OCI-LY7 (cell line): Measurements from ENCODE around the gene SDCCAG8. TPM values are rescaled to one million over a fixed set of nuclear protein-coding genes. Genes with fewer than 3 reads are reported as not detected.

ENCODE experiments used
- BruUV-seq: library from RNA; stranded (reverse); fragments of 400-500 nt; replicated peaks from 2 replicates; lab custom pipeline; 2021; lab: Mats Ljungman, UMichigan
- CTCF ChIA-PET: fragments of 300-600 bp; sonication (Branson Sonifier 250); formaldehyde crosslinking; loops from one replicate; lab custom pipeline; 2022; ENCODE audit warnings: antibody characterized with exemption; ENCODE audit not compliant: unreplicated experiment; lab: Charles Lee
- POLR2A ChIA-PET: fragments of 300-600 bp; sonication (Branson Sonifier 250); formaldehyde crosslinking; loops from one replicate; lab custom pipeline; 2022; ENCODE audit warnings: antibody characterized with exemption; lab: Charles Lee
- DNase-seq: peaks from one replicate; pipeline ENCODE4 v3.0.0-alpha.2; 2015; ENCODE audit warnings: low spot score
- H2AFZ ChIP-seq: fragments of 200-600 bp; sonication (generic), shearing (Covaris generic); 2 replicates; pipeline ENCODE4 v1.6.1; 2014; ENCODE audit warnings: mild to moderate bottlenecking, antibody characterized with exemption, low read length, moderate library complexity
- H3K27ac ChIP-seq: fragments of 200-600 bp; sonication (generic); 2 replicates; pipeline ENCODE4 v1.5.1; 2014; ENCODE audit warnings: mixed run types, low read depth, mild to moderate bottlenecking, moderate library complexity, low read length, inconsistent platforms; ENCODE audit not compliant: poor library complexity, severe bottlenecking
- H3K36me3 ChIP-seq: fragments of 200-600 bp; sonication (generic); 2 replicates; pipeline ENCODE4 v1.6.1; 2014; ENCODE audit warnings: mild to moderate bottlenecking, antibody characterized with exemption, low read length, moderate library complexity, mixed read lengths; ENCODE audit not compliant: insufficient read depth
- H3K4me1 ChIP-seq: fragments of 200-600 bp; sonication (generic); 2 replicates; pipeline ENCODE4 v1.5.1; 2014; ENCODE audit warnings: mild to moderate bottlenecking, low read length; ENCODE audit not compliant: insufficient read depth, poor library complexity, severe bottlenecking
- H3K4me2 ChIP-seq: fragments of 200-600 bp; sonication (generic); 2 replicates; pipeline ENCODE4 v1.6.1; 2014; ENCODE audit warnings: mild to moderate bottlenecking, low read length
- H3K4me3 ChIP-seq: fragments of 200-600 bp; sonication (generic); 2 replicates; pipeline ENCODE4 v1.5.1; 2014; ENCODE audit warnings: mild to moderate bottlenecking, low read depth, low read length; ENCODE audit not compliant: poor library complexity, severe bottlenecking
- H3K79me2 ChIP-seq: fragments of 200-600 bp; sonication (generic); 2 replicates; pipeline ENCODE4 v1.6.1; 2016; ENCODE audit warnings: low read depth, mild to moderate bottlenecking, low read length, moderate library complexity, mixed read lengths; ENCODE audit not compliant: insufficient read depth
- H3K9me2 ChIP-seq: fragments of 200-600 bp; sonication (generic); 2 replicates; pipeline ENCODE4 v1.6.1; 2016; ENCODE audit warnings: mild to moderate bottlenecking, low read length, mixed read lengths; ENCODE audit not compliant: insufficient read depth
- H3K9me3 ChIP-seq: fragments of 200-600 bp; sonication (generic); 2 replicates; pipeline ENCODE4 v1.6.1; 2014; ENCODE audit warnings: mild to moderate bottlenecking, mixed run types, low read length, mixed read lengths
- H4K20me1 ChIP-seq: fragments of 200-600 bp; sonication (generic); 2 replicates; pipeline ENCODE4 v1.6.1; 2014; ENCODE audit warnings: mild to moderate bottlenecking, antibody characterized with exemption, low read length, moderate library complexity, mixed read lengths; ENCODE audit not compliant: insufficient read depth
- EZH2phosphoT487 ChIP-seq: fragments of 200-600 bp; sonication (generic); IDR thresholded peaks from 2 replicates; pipeline ENCODE4 v1.6.1; 2018; ENCODE audit warnings: low read depth, borderline replicate concordance, mild to moderate bottlenecking, mixed run types, antibody characterized with exemption, low read length, moderate library complexity, mixed read lengths
- intact Hi-C: fragments of 100-400 bp; cut with micrococcal nuclease; formaldehyde crosslinking; loops from one replicate; pipeline ENCODE4 v1.10.0; 2022; ENCODE audit not compliant: unreplicated experiment
- total RNA-seq, 2 experiments: library from RNA; depleted of rRNA in 1 of 2; stranded (reverse); fragments of >200 nt in 1 of 2; shearing (Covaris generic) in 1 of 2; gene quantifications; 2 replicates each; pipeline ENCODE4 v1.2.3, GENCODE V29; 2014 to 2022
- TF ChIP-seq, protein P1 (sequence below): fragments of 200-600 bp; sonication (generic); conservative IDR thresholded peaks from 2 replicates; pipeline ENCODE4 v1.5.1; 2014; ENCODE audit warnings: mild to moderate bottlenecking, antibody characterized with exemption, low read length, moderate library complexity, mixed read lengths

SDCCAG8 gene
- total RNA-seq, 2 experiments from 2014 or later: 18.1 to 28.7 TPM

DNA sequence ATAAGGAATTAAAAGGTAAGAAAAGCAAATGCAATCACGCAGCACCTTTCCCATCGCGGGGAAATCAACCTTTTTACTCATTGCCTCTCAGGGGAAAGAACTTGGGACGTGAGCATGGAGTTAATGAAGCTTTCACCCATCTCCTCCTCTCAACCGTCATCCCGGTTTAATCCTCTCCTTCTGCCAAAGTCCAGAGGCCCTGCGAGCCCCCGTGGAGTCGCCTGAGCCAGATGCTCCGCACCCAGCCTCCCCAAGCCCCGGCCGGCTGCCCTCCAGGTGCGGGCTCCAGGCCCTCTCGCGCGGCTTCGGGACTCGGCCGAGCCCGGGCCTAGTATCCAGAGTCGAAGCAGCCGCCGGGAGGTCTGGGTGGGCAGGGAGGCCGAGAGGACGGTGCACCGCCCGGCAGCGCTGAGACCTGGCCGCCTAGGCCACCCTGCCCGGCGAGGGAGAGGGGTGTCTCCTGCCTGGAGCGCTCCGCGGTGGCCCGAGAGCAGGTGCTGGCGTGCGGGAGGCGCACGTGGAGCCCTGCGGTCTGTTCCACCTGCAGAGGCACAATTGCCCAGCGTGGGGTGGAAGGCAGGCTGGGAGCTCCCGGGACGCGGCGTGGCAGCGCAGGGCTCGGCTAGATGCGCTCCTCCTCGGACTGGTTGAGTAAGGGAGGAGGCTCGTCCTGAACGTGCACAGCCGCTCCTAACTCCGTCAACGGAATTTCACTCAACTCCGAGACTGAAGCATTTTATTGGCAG lies 218.5 kb downstream of the SDCCAG8 start:
- Histone ChIP-seq H3K4me1 (peaks cover 7% of the 10 kb centered on the region), H3K36me3 (no peaks in the 10 kb centered on the region), H3K27ac (no peak overlapping the region), H4K20me1 (no peaks in the 10 kb centered on the region), H3K4me2 (no peak overlapping the region), H3K9me2 (no peaks in the 10 kb centered on the region), H3K79me2 (no peaks in the 10 kb centered on the region), H3K9me3 (no peaks in the 10 kb centered on the region), H3K4me3 (no peak overlapping the region), H2AFZ (no peak overlapping the region)
- no TSS peak for BruUV-seq
- TF ChIP-seq, protein P1, sequence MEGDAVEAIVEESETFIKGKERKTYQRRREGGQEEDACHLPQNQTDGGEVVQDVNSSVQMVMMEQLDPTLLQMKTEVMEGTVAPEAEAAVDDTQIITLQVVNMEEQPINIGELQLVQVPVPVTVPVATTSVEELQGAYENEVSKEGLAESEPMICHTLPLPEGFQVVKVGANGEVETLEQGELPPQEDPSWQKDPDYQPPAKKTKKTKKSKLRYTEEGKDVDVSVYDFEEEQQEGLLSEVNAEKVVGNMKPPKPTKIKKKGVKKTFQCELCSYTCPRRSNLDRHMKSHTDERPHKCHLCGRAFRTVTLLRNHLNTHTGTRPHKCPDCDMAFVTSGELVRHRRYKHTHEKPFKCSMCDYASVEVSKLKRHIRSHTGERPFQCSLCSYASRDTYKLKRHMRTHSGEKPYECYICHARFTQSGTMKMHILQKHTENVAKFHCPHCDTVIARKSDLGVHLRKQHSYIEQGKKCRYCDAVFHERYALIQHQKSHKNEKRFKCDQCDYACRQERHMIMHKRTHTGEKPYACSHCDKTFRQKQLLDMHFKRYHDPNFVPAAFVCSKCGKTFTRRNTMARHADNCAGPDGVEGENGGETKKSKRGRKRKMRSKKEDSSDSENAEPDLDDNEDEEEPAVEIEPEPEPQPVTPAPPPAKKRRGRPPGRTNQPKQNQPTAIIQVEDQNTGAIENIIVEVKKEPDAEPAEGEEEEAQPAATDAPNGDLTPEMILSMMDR: no peak
- no peak for TF ChIP-seq EZH2phosphoT487
- ChIA-PET POLR2A (no interaction called here), CTCF (no interaction called here)
- intact Hi-C loops: no loop called here
- DNase-seq: no peak

DNA sequence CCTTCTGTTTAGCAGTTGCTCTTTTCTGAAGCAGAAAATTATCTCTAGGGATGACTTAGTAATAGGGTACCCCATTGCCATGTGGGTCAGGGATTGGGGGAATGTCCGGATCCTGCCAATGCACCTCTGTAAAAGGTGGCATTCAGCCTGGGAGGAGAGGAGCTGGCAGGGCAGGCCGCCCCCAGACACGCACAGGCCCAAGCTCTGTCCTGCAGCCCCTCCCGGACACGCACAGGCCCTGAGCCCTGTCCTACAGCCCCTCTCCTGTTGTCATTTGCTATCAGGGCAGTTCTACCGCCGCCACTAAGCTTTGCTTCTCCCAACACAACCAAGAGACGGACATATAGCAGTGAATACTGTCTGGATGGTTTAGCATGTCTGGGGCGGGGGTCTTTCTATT lies 219.1 kb downstream of the SDCCAG8 start:
- ChIA-PET POLR2A (no interaction called here), CTCF (no interaction called here)
- intact Hi-C loops: no loop called here
- H3K9me2 ChIP-seq: no peaks in the 10 kb centered on the region
- DNase-seq: no peak
- peaks cover 7% of the 10 kb centered on the region for H3K4me1 ChIP-seq
- TF ChIP-seq EZH2phosphoT487: no peak
- H3K36me3 ChIP-seq: no peaks in the 10 kb centered on the region
- BruUV-seq: no TSS peak
- H3K4me3 ChIP-seq: no peak overlapping the region
- no peak overlapping the region for H2AFZ ChIP-seq
- H4K20me1 ChIP-seq: no peaks in the 10 kb centered on the region
- H3K9me3 ChIP-seq: no peaks in the 10 kb centered on the region
- H3K27ac ChIP-seq: no peak overlapping the region
- no peaks in the 10 kb centered on the region for H3K79me2 ChIP-seq
- H3K4me2 ChIP-seq: no peak overlapping the region

DNA sequence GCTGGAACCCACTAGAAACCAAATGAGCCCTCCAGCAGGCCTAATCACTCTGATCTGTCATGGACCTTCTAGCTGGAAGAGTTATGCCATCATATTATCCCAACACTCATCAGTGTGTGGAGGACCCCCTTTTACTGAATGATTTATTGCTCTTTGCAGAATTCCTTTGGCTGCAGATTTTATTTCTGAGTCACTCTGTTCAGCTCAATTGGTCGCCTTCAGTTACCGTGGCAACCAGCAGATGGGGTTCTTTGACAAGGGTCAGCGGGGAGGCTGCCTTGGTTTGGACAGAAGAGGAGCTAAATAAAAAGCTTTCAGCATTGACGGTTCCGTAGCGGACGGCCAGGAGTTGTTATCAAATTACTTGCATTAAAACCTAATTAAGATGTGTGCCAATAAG lies 220.1 kb downstream of the SDCCAG8 start:
- H3K27ac ChIP-seq: no peak overlapping the region
- H3K36me3 ChIP-seq: no peaks in the 10 kb centered on the region
- no peaks in the 10 kb centered on the region for H4K20me1 ChIP-seq
- no TSS peak for BruUV-seq
- H3K9me2 ChIP-seq: no peaks in the 10 kb centered on the region
- H3K4me2 ChIP-seq: no peak overlapping the region
- no peak overlapping the region for H2AFZ ChIP-seq
- intact Hi-C loops: no loop called here
- no peaks in the 10 kb centered on the region for H3K9me3 ChIP-seq
- no peak overlapping the region for H3K4me3 ChIP-seq
- DNase-seq: no peak
- ChIA-PET POLR2A (no interaction called here), CTCF (no interaction called here)
- no peak for TF ChIP-seq EZH2phosphoT487
- TF ChIP-seq, protein P1: no peak
- peaks cover 7% of the 10 kb centered on the region for H3K4me1 ChIP-seq
- H3K79me2 ChIP-seq: no peaks in the 10 kb centered on the region
